ENCODE data around the gene ADAMTS9.

DNA sequence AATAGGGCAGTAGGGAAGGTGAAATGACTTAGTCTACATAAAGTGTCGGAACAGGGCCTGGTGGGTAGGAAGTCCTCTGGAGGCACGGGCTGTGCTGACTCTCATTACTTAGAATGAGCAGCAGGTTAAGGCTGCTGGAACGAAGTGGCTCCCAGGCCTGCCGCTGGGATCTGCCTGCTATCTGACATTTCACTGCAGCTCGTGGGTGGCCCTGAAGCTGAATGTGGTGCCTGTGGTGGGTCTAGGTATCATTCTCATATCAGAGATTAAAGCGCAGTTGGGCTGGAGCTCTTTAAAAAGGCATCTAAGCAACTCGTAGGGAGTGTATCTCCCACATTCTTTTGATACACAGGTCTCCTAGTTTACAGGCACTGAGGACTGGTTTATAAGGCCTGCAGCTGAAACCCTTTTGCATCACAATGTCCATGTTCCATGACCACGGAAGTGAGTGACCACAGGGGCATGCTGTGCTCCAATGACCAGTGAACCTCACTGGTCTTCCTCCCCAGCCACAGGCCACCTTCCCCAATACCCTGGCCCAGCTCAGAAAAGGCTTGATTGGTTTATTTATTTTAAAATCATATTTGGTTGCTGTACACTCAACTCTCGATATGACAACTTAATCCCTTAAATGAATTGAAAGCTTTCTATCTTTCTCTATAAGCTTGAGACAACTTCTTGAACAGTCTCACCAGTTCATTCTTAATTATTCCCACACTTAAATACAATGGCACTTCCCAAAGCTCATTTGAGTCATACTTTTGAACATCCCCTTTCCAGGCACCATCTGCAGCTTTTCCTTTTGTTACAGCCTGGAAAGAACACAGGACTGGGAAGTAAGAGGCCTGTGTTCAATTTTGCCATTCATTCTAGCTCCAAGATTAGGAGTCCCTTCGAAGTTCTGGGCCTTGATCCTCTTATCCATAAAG is 19.0 kb downstream of the ADAMTS9 start:
- TF ChIP-seq ZNF3 (CRISPR knock-in tag; IDR thresholded peaks at IDR 0.05) (no peak), ZNF350 (CRISPR knock-in tag; IDR thresholded peaks at IDR 0.05; ENCODE audit: borderline replicate concordance, low read depth) (no peak), EZH2 (conservative IDR thresholded peaks at IDR 0.05; ENCODE audit: low read depth, low read length) (no peak), ZC3H13 (CRISPR knock-in tag; IDR thresholded peaks at IDR 0.05) (no peak), DMAP1 (CRISPR knock-in tag; IDR thresholded peaks at IDR 0.05) (no peak), ZNF598 (CRISPR knock-in tag; IDR thresholded peaks at IDR 0.05; ENCODE audit: borderline replicate concordance) (no peak), RFX5 (IDR thresholded peaks at IDR 0.05; ENCODE audit: low read depth, low read length) (no peak), FOXP1 (IDR thresholded peaks at IDR 0.05) (no peak), FOXP1 (CRISPR knock-in tag; IDR thresholded peaks at IDR 0.05) (no peak), SMAD9 (CRISPR knock-in tag; IDR thresholded peaks at IDR 0.05) (no peak), BATF2 (CRISPR knock-in tag; IDR thresholded peaks at IDR 0.05) (no peak), ZNF674 (CRISPR knock-in tag; IDR thresholded peaks at IDR 0.05; ENCODE audit: low read depth) (no peak)
- TF ChIP-seq, protein P1, sequence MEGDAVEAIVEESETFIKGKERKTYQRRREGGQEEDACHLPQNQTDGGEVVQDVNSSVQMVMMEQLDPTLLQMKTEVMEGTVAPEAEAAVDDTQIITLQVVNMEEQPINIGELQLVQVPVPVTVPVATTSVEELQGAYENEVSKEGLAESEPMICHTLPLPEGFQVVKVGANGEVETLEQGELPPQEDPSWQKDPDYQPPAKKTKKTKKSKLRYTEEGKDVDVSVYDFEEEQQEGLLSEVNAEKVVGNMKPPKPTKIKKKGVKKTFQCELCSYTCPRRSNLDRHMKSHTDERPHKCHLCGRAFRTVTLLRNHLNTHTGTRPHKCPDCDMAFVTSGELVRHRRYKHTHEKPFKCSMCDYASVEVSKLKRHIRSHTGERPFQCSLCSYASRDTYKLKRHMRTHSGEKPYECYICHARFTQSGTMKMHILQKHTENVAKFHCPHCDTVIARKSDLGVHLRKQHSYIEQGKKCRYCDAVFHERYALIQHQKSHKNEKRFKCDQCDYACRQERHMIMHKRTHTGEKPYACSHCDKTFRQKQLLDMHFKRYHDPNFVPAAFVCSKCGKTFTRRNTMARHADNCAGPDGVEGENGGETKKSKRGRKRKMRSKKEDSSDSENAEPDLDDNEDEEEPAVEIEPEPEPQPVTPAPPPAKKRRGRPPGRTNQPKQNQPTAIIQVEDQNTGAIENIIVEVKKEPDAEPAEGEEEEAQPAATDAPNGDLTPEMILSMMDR (CRISPR knock-in tag; IDR thresholded peaks at IDR 0.05), result no peak
- TF ChIP-seq, protein P2, sequence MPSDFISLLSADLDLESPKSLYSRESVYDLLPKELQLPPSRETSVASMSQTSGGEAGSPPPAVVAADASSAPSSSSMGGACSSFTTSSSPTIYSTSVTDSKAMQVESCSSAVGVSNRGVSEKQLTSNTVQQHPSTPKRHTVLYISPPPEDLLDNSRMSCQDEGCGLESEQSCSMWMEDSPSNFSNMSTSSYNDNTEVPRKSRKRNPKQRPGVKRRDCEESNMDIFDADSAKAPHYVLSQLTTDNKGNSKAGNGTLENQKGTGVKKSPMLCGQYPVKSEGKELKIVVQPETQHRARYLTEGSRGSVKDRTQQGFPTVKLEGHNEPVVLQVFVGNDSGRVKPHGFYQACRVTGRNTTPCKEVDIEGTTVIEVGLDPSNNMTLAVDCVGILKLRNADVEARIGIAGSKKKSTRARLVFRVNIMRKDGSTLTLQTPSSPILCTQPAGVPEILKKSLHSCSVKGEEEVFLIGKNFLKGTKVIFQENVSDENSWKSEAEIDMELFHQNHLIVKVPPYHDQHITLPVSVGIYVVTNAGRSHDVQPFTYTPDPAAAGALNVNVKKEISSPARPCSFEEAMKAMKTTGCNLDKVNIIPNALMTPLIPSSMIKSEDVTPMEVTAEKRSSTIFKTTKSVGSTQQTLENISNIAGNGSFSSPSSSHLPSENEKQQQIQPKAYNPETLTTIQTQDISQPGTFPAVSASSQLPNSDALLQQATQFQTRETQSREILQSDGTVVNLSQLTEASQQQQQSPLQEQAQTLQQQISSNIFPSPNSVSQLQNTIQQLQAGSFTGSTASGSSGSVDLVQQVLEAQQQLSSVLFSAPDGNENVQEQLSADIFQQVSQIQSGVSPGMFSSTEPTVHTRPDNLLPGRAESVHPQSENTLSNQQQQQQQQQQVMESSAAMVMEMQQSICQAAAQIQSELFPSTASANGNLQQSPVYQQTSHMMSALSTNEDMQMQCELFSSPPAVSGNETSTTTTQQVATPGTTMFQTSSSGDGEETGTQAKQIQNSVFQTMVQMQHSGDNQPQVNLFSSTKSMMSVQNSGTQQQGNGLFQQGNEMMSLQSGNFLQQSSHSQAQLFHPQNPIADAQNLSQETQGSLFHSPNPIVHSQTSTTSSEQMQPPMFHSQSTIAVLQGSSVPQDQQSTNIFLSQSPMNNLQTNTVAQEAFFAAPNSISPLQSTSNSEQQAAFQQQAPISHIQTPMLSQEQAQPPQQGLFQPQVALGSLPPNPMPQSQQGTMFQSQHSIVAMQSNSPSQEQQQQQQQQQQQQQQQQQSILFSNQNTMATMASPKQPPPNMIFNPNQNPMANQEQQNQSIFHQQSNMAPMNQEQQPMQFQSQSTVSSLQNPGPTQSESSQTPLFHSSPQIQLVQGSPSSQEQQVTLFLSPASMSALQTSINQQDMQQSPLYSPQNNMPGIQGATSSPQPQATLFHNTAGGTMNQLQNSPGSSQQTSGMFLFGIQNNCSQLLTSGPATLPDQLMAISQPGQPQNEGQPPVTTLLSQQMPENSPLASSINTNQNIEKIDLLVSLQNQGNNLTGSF (CRISPR knock-in tag; IDR thresholded peaks at IDR 0.05), result no peak
- TF ChIP-seq, protein P3, sequence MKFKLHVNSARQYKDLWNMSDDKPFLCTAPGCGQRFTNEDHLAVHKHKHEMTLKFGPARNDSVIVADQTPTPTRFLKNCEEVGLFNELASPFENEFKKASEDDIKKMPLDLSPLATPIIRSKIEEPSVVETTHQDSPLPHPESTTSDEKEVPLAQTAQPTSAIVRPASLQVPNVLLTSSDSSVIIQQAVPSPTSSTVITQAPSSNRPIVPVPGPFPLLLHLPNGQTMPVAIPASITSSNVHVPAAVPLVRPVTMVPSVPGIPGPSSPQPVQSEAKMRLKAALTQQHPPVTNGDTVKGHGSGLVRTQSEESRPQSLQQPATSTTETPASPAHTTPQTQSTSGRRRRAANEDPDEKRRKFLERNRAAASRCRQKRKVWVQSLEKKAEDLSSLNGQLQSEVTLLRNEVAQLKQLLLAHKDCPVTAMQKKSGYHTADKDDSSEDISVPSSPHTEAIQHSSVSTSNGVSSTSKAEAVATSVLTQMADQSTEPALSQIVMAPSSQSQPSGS (CRISPR knock-in tag; IDR thresholded peaks at IDR 0.05), result no peak
